BE2C (cell line): Measurements from ENCODE around the gene LCN12.

Experiments
- DNase-seq: peaks from one replicate; pipeline ENCODE4 v3.0.0-alpha.2; 2020
- H3K27me3 ChIP-seq: fragments of 250-450 bp; sonication (Bioruptor Pico); 2 replicates; pipeline ENCODE4 v1.5.1; 2020; ENCODE audit warnings: mild to moderate bottlenecking
- H3K36me3 ChIP-seq: fragments of 250-450 bp; sonication (Bioruptor Pico); 2 replicates; pipeline ENCODE4 v1.5.1; 2020; ENCODE audit warnings: mild to moderate bottlenecking
- H3K4me1 ChIP-seq: fragments of 250-450 bp; sonication (Bioruptor Pico); 2 replicates; pipeline ENCODE4 v1.5.1; 2020
- H3K4me3 ChIP-seq: 2 replicates; pipeline ENCODE4 v1.5.1; 2011; ENCODE audit warnings: low read depth, low read length
- H3K9me3 ChIP-seq: fragments of 250-450 bp; sonication (Bioruptor Pico); 2 replicates; pipeline ENCODE4 v1.5.1; 2020
- CTCF ChIP-seq: IDR thresholded peaks from 2 replicates; pipeline ENCODE4 v1.5.1; 2012; ENCODE audit warnings: mild to moderate bottlenecking, low read depth, low read length

LCN12 gene

GRCh38 chr9:136962701-136963248, 10.7 kb downstream of the LCN12 start:
- Histone ChIP-seq H3K4me1 (no peaks in the 10 kb centered on the region), H3K4me3 (no peak overlapping the region), H3K36me3 (no peaks in the 10 kb centered on the region), H3K27me3 (no peaks in the 10 kb centered on the region), H3K9me3 (no peaks in the 10 kb centered on the region)
- TF ChIP-seq CTCF = no peak
- DNase-seq = no peak

GRCh38 chr9:136963341-136963740, 11.3 kb downstream of the LCN12 start:
- Histone ChIP-seq H3K27me3 (no peaks in the 10 kb centered on the region), H3K4me1 (no peaks in the 10 kb centered on the region), H3K36me3 (no peaks in the 10 kb centered on the region), H3K9me3 (no peaks in the 10 kb centered on the region), H3K4me3 (no peak overlapping the region)
- no peak for TF ChIP-seq CTCF
- DNase-seq = no peak

GRCh38 chr9:136963751-136964150, 11.7 kb downstream of the LCN12 start:
- no peak for TF ChIP-seq CTCF
- Histone ChIP-seq H3K27me3 (no peaks in the 10 kb centered on the region), H3K4me3 (no peak overlapping the region), H3K36me3 (no peaks in the 10 kb centered on the region), H3K4me1 (no peaks in the 10 kb centered on the region), H3K9me3 (no peaks in the 10 kb centered on the region)
- no peak for DNase-seq

- H3K36me3 ChIP-seq = no peaks in the 10 kb centered on the region
- no peaks in the 10 kb centered on the region for H3K4me1 ChIP-seq
- TF ChIP-seq CTCF = no peak
- no peak overlapping the region for H3K4me3 ChIP-seq
- DNase-seq = no peak
- H3K27me3 ChIP-seq = no peaks in the 10 kb centered on the region
- no peaks in the 10 kb centered on the region for H3K9me3 ChIP-seq
Observed at GRCh38 chr9:136964171-136964689, 12.2 kb downstream of the LCN12 start.

- no peak overlapping the region for H3K4me3 ChIP-seq
- TF ChIP-seq CTCF = no peak
Observed at GRCh38 chr9:136964833-136965422, 12.9 kb downstream of the LCN12 start.

GRCh38 chr9:136965771-136966484, 13.9 kb downstream of the LCN12 start:
- no peaks in the 10 kb centered on the region for H3K36me3 ChIP-seq
- no peaks in the 10 kb centered on the region for H3K9me3 ChIP-seq
- no peaks in the 10 kb centered on the region for H3K4me1 ChIP-seq
- DNase-seq = no peak
- no peaks in the 10 kb centered on the region for H3K27me3 ChIP-seq
- no peak for TF ChIP-seq CTCF
- H3K4me3 ChIP-seq = no peak overlapping the region

More at GRCh38 chr9:136964833-136965422, 12.9 kb downstream of the LCN12 start:
- Histone ChIP-seq H3K27me3 (no peaks in the 10 kb centered on the region), H3K36me3 (no peaks in the 10 kb centered on the region), H3K4me1 (no peaks in the 10 kb centered on the region), H3K9me3 (no peaks in the 10 kb centered on the region)
- no peak for DNase-seq
